AG09319 (cell line): ENCODE measurements around the gene GOLGA7B.

ENCODE experiments used
- DNase-seq: peaks from one replicate; pipeline ENCODE4 v3.0.0-alpha.2; 2010; ENCODE audit warnings: low read depth; ENCODE audit errors: extremely low read depth
- CTCF ChIP-seq: IDR thresholded peaks from 2 replicates; pipeline ENCODE4 v1.5.1; 2011; ENCODE audit warnings: low read depth, mild to moderate bottlenecking, inconsistent platforms, low read length, moderate library complexity

The GOLGA7B gene

GRCh38 chr10:97896756-97897358 is 47.2 kb downstream of the GOLGA7B start:
- no peak for TF ChIP-seq CTCF
- no peak for DNase-seq

GRCh38 chr10:97898429-97898828 is 48.8 kb downstream of the GOLGA7B start:
- DNase-seq: no peak

GRCh38 chr10:97901381-97901780 is 51.7 kb downstream of the GOLGA7B start:
- TF ChIP-seq CTCF: no peak
- DNase-seq: no peak

More at GRCh38 chr10:97898429-97898828, 48.8 kb downstream of the GOLGA7B start:
- no peak for TF ChIP-seq CTCF

- no peak for TF ChIP-seq CTCF
- DNase-seq: no peak
These were observed 53.7 kb downstream of the GOLGA7B start for GRCh38 chr10:97903128-97904017.

- DNase-seq: no peak
These were observed 54.4 kb downstream of the GOLGA7B start for GRCh38 chr10:97904018-97904381.

GRCh38 chr10:97904576-97904975 is 54.9 kb downstream of the GOLGA7B start:
- no peak for TF ChIP-seq CTCF
- DNase-seq: no peak

More at GRCh38 chr10:97904018-97904381, 54.4 kb downstream of the GOLGA7B start:
- no peak for TF ChIP-seq CTCF

- no peak for TF ChIP-seq CTCF
- DNase-seq: no peak
These were observed 55.6 kb downstream of the GOLGA7B start for GRCh38 chr10:97905276-97905675.
